Activated T-helper 2 cell treated with anti-CD3 and anti-CD28 coated beads, Interferon-gamma antibody, Interleukin-2, Interleukin-4, amounts not matched to agents 10 μg/mL and 5 μg/mL and 100 μg/mL, durations not matched to agents 14 hours and 24 hours and 36 hours (primary cell): ENCODE data around the gene RAP1GAP2. TPM values are rescaled to one million over a fixed set of nuclear protein-coding genes. Genes with fewer than 3 reads are reported as not detected.
"Not testable (repeated sequence)": the region's sequence is repeated elsewhere in the genome, so short reads cannot be mapped to it uniquely, and the experiment has no call there.

ENCODE experiments used
- DNase-seq: peaks from one replicate; pipeline ENCODE4 v3.0.0; 2021; ENCODE audit warnings: low spot score
- H3K27ac Mint-ChIP-seq: one replicate; pipeline ENCODE4 v1.8.0; 2021; ENCODE audit warnings: mixed read lengths
- H3K27me3 Mint-ChIP-seq: one replicate; pipeline ENCODE4 v1.8.0; 2021; ENCODE audit warnings: low read depth, mixed read lengths
- H3K36me3 Mint-ChIP-seq: one replicate; pipeline ENCODE4 v1.8.0; 2021; ENCODE audit warnings: low read depth, mixed read lengths
- H3K4me1 Mint-ChIP-seq: one replicate; pipeline ENCODE4 v1.8.0; 2021; ENCODE audit warnings: low read depth, mixed read lengths
- H3K4me3 Mint-ChIP-seq: one replicate; pipeline ENCODE4 v1.8.0; 2021; ENCODE audit warnings: low read depth, mild to moderate bottlenecking, moderate library complexity, mixed read lengths
- H3K9me3 Mint-ChIP-seq: one replicate; pipeline ENCODE4 v1.8.0; 2021; ENCODE audit warnings: mixed read lengths
- intact Hi-C: fragments of 100-400 bp; cut with micrococcal nuclease; formaldehyde crosslinking; loops from one replicate; pipeline ENCODE4 v1.15.1; 2023
- total RNA-seq: library from RNA; stranded (reverse); gene quantifications from 2 replicates; pipeline ENCODE4 v1.2.3, GENCODE V29; 2022

RAP1GAP2 gene
- total RNA-seq, 1 donor from 2014 or later: 0.46 TPM

GRCh38 chr17:2805961-2806360, 9.7 kb downstream of the RAP1GAP2 start:
- peaks cover 3% of the 10 kb centered on the region for H3K27me3 Mint-ChIP-seq
- H3K4me3 Mint-ChIP-seq: no peak overlapping the region
- no peak overlapping the region for H3K27ac Mint-ChIP-seq
- no peaks in the 10 kb centered on the region for H3K9me3 Mint-ChIP-seq
- no peaks in the 10 kb centered on the region for H3K4me1 Mint-ChIP-seq
- intact Hi-C loops: no loop called here
- peaks cover 21% of the 10 kb centered on the region for H3K36me3 Mint-ChIP-seq
- no peak for DNase-seq

GRCh38 chr17:2808367-2809335, 12.4 kb downstream of the RAP1GAP2 start:
- H3K4me1 Mint-ChIP-seq: peaks cover 12% of the 10 kb centered on the region
- no peak overlapping the region for H3K27ac Mint-ChIP-seq
- H3K4me3 Mint-ChIP-seq: no peak overlapping the region
- peaks cover 13% of the 10 kb centered on the region for H3K27me3 Mint-ChIP-seq
- peaks cover 10% of the 10 kb centered on the region for H3K36me3 Mint-ChIP-seq
- DNase-seq: no peak
- intact Hi-C loops: no loop called here
- H3K9me3 Mint-ChIP-seq: no peaks in the 10 kb centered on the region

- DNase-seq: no peak
- intact Hi-C loops: no loop called here
- peaks cover 8% of the 10 kb centered on the region for H3K36me3 Mint-ChIP-seq
- no peak overlapping the region for H3K27ac Mint-ChIP-seq
- peaks cover 17% of the 10 kb centered on the region for H3K4me1 Mint-ChIP-seq
- H3K4me3 Mint-ChIP-seq: no peak overlapping the region
- no peaks in the 10 kb centered on the region for H3K9me3 Mint-ChIP-seq
- peaks cover 13% of the 10 kb centered on the region for H3K27me3 Mint-ChIP-seq
Measured at GRCh38 chr17:2809337-2809736, 13.1 kb downstream of the RAP1GAP2 start.

GRCh38 chr17:2814049-2814448, 17.8 kb downstream of the RAP1GAP2 start:
- Mint-ChIP-seq H3K27ac (no peak overlapping the region), H3K27me3 (peaks cover 14% of the 10 kb centered on the region), H3K9me3 (no peaks in the 10 kb centered on the region), H3K4me1 (peaks cover 27% of the 10 kb centered on the region), H3K36me3 (peaks cover 11% of the 10 kb centered on the region), H3K4me3 (peak overlapping the region; percentile 51)
- intact Hi-C loops: no loop called here
- DNase-seq: no peak

- H3K36me3 Mint-ChIP-seq: peaks cover 11% of the 10 kb centered on the region
- no peaks in the 10 kb centered on the region for H3K9me3 Mint-ChIP-seq
- H3K4me1 Mint-ChIP-seq: peaks cover 27% of the 10 kb centered on the region
- peak; percentile 92 for DNase-seq
- H3K27ac Mint-ChIP-seq: no peak overlapping the region
- H3K4me3 Mint-ChIP-seq: peak overlapping the region; percentile 51
- intact Hi-C loops: no loop called here
- H3K27me3 Mint-ChIP-seq: peaks cover 15% of the 10 kb centered on the region
Measured at GRCh38 chr17:2814481-2815341, 18.5 kb downstream of the RAP1GAP2 start.

GRCh38 chr17:2815781-2816185, 19.5 kb downstream of the RAP1GAP2 start:
- intact Hi-C loops: no loop called here
- H3K4me3 Mint-ChIP-seq: no peak overlapping the region
- H3K4me1 Mint-ChIP-seq: peaks cover 29% of the 10 kb centered on the region
- no peak overlapping the region for H3K27ac Mint-ChIP-seq
- peaks cover 11% of the 10 kb centered on the region for H3K36me3 Mint-ChIP-seq
- H3K27me3 Mint-ChIP-seq: peaks cover 18% of the 10 kb centered on the region
- H3K9me3 Mint-ChIP-seq: no peaks in the 10 kb centered on the region
- no peak for DNase-seq

GRCh38 chr17:2816688-2817087, 20.4 kb downstream of the RAP1GAP2 start:
- Mint-ChIP-seq H3K4me3 (no peak overlapping the region), H3K4me1 (peaks cover 29% of the 10 kb centered on the region), H3K27ac (no peak overlapping the region), H3K27me3 (peaks cover 18% of the 10 kb centered on the region), H3K36me3 (peaks cover 11% of the 10 kb centered on the region), H3K9me3 (no peaks in the 10 kb centered on the region)
- intact Hi-C loops: no loop called here
- DNase-seq: no peak

GRCh38 chr17:2819294-2819693, 23.1 kb downstream of the RAP1GAP2 start:
- intact Hi-C loops, H3K9me3 Mint-ChIP-seq, H3K36me3 Mint-ChIP-seq, H3K27me3 Mint-ChIP-seq, H3K4me3 Mint-ChIP-seq, H3K27ac Mint-ChIP-seq, DNase-seq: not testable (repeated sequence)
- peaks cover 13% of the 10 kb centered on the region for H3K4me1 Mint-ChIP-seq

- Mint-ChIP-seq H3K9me3 (no peaks in the 10 kb centered on the region), H3K4me3 (no peak overlapping the region), H3K27me3 (peaks cover 8% of the 10 kb centered on the region), H3K27ac (no peak overlapping the region), H3K4me1 (peaks cover 13% of the 10 kb centered on the region), H3K36me3 (peaks cover 6% of the 10 kb centered on the region)
- no peak for DNase-seq
- intact Hi-C loops: no loop called here
Measured at GRCh38 chr17:2819921-2820501, 23.8 kb downstream of the RAP1GAP2 start.

- Mint-ChIP-seq H3K4me3 (no peak overlapping the region), H3K4me1 (peaks cover 10% of the 10 kb centered on the region), H3K27ac (no peak overlapping the region), H3K36me3 (peaks cover 4% of the 10 kb centered on the region), H3K9me3 (no peaks in the 10 kb centered on the region), H3K27me3 (peaks cover 5% of the 10 kb centered on the region)
- no peak for DNase-seq
- intact Hi-C loops: no loop called here
Measured at GRCh38 chr17:2821868-2822267, 25.6 kb downstream of the RAP1GAP2 start.

- Mint-ChIP-seq H3K27ac (no peak overlapping the region), H3K27me3 (peaks cover 5% of the 10 kb centered on the region), H3K36me3 (peaks cover 4% of the 10 kb centered on the region), H3K9me3 (no peaks in the 10 kb centered on the region), H3K4me1 (peaks cover 10% of the 10 kb centered on the region), H3K4me3 (no peak overlapping the region)
- intact Hi-C loops: no loop called here
- DNase-seq: no peak
Measured at GRCh38 chr17:2822358-2822757, 26.1 kb downstream of the RAP1GAP2 start.

- Mint-ChIP-seq H3K36me3 (peaks cover 4% of the 10 kb centered on the region), H3K4me3 (no peak overlapping the region), H3K27ac (no peak overlapping the region), H3K27me3 (peaks cover 8% of the 10 kb centered on the region), H3K9me3 (no peaks in the 10 kb centered on the region), H3K4me1 (peaks cover 17% of the 10 kb centered on the region)
- no peak for DNase-seq
- intact Hi-C loops: no loop called here
Measured at GRCh38 chr17:2825253-2825970, 29.2 kb downstream of the RAP1GAP2 start.
